GM12878 (cell line): ENCODE results near the gene MXI1. TPM values are rescaled to one million over a fixed set of nuclear protein-coding genes. Genes with fewer than 3 reads are reported as not detected.

Source experiments
- BCL11A ChIP-seq: IDR thresholded peaks from 2 replicates; pipeline ENCODE4 v1.6.1; 2011; ENCODE audit warnings: low read depth, low read length
- BHLHE40 ChIP-seq, 2 experiments: fragments of 450-650 bp in 1 of 2; IDR thresholded peaks; 2 replicates each; pipeline ENCODE4 v1.6.1; 2011 to 2017; ENCODE audit warnings: low read depth in 2 of 2, borderline replicate concordance in 1 of 2, improper control_type of control experiment in 1 of 2, low read length in 1 of 2, mild to moderate bottlenecking in 1 of 2
- EP300 ChIP-seq, 2 experiments: fragments of 150-350 bp in 1 of 2; IDR thresholded peaks; 2 replicates each; pipeline ENCODE4 v1.6.1; 2011 to 2012; ENCODE audit warnings: low read depth in 2 of 2, low read length in 2 of 2, borderline replicate concordance in 1 of 2, improper control_type of control experiment in 1 of 2, inconsistent platforms in 1 of 2; ENCODE audit not compliant: control insufficient read depth in 1 of 2
- KAT2A ChIP-seq: conservative IDR thresholded peaks from 2 replicates; pipeline ENCODE4 v1.6.1; 2011; ENCODE audit warnings: low read depth, low read length; ENCODE audit not compliant: control insufficient read depth
- MXI1 ChIP-seq: fragments of 150-350 bp; IDR thresholded peaks from 2 replicates; pipeline ENCODE4 v1.6.1; 2011; ENCODE audit warnings: low read depth, mild to moderate bottlenecking, inconsistent platforms, low read length, improper control_type of control experiment
- NFXL1 ChIP-seq: fragments of 450-650 bp; IDR thresholded peaks from 2 replicates; pipeline ENCODE4 v1.6.1; 2017; ENCODE audit warnings: antibody characterized with exemption, mild to moderate bottlenecking, borderline replicate concordance
- RUNX3 ChIP-seq: IDR thresholded peaks from 2 replicates; pipeline ENCODE4 v1.6.1; 2012; ENCODE audit warnings: low read length, inconsistent platforms
- SMC3 ChIP-seq: IDR thresholded peaks from 2 replicates; pipeline ENCODE4 v1.6.1; 2011; ENCODE audit warnings: low read length, improper control_type of control experiment, borderline replicate concordance
- ZNF274 ChIP-seq: IDR thresholded peaks from one replicate; pipeline ENCODE4 v1.8.0; 2011; ENCODE audit not compliant: insufficient read length, insufficient read depth
- ZZZ3 ChIP-seq: IDR thresholded peaks from 2 replicates; pipeline ENCODE4 v1.6.1; 2011; ENCODE audit warnings: low read depth; ENCODE audit not compliant: control insufficient read depth, insufficient read length
- polyA plus RNA-seq, 11 experiments: library from polyadenylated mRNA; depleted of rRNA in 4 of 11; unstranded in 6 of 11; stranded (reverse) in 5 of 11; fragments of >200 nt; fragmentation: Nextera tagmentation in 4 of 11; fragmentation: Illumina TruSeq in 1 of 11; extraction: Ambion mirVana in 4 of 11; extraction: Trizol in 1 of 11; gene quantifications; 1 replicate in 1 of 11; 2 replicates in 10 of 11; pipeline versions ENCODE4 v1.2.1 to v1.2.3, GENCODE V29; 2011 to 2016; ENCODE audit warnings: inconsistent platforms in 2 of 11, missing spikeins in 2 of 11, low read depth in 1 of 11
- total RNA-seq, 4 experiments: library from RNA; depleted of rRNA in 3 of 4; stranded (reverse); fragments of >200 nt in 3 of 4; fragmentation: Illumina TruSeq in 1 of 4; extraction: Trizol in 1 of 4; gene quantifications; 2 replicates each; pipeline versions ENCODE4 v1.2.1 to v1.2.3, GENCODE V29; 2013 to 2021
- TF ChIP-seq, protein P1 (sequence below), 3 experiments: IDR thresholded peaks in 2 of 3; conservative IDR thresholded peaks in 1 of 3; 2 replicates each; pipeline ENCODE4 v1.5.1; 2011; ENCODE audit warnings: low read depth in 3 of 3, low read length in 3 of 3, mild to moderate bottlenecking in 3 of 3, control low read depth in 2 of 3, moderate library complexity in 2 of 3, inconsistent platforms in 1 of 3, mixed read lengths in 1 of 3; ENCODE audit not compliant: control insufficient read depth in 2 of 3, insufficient read depth in 1 of 3; ENCODE audit errors: extremely low read depth in 1 of 3
- TF ChIP-seq, protein P2 (sequence below): IDR thresholded peaks from 2 replicates; pipeline ENCODE4 v1.6.1; 2012; ENCODE audit warnings: low read depth, low read length, improper control_type of control experiment
- TF ChIP-seq, protein P3 (sequence below): IDR thresholded peaks from 2 replicates; pipeline ENCODE4 v1.6.1; 2012; ENCODE audit warnings: low read depth, low read length, improper control_type of control experiment
- TF ChIP-seq, protein P4 (sequence below): fragments of 450-650 bp; formaldehyde crosslinking; IDR thresholded peaks from 2 replicates; pipeline ENCODE4 v1.5.0; 2022; ENCODE audit warnings: mild to moderate bottlenecking, missing genetic modification characterization
- TF ChIP-seq, protein P5 (sequence below): fragments of 450-650 bp; IDR thresholded peaks from 2 replicates; pipeline ENCODE4 v1.6.1; 2016; ENCODE audit warnings: mild to moderate bottlenecking, moderate library complexity, borderline replicate concordance

MXI1 gene
- total and polyA plus RNA-seq, 10 of the 15 experiments (the other 5 are each of a cell fraction or from before 2014, with no cell fraction given), result 0.23 to 8.0 (median 0.41) TPM

DNA sequence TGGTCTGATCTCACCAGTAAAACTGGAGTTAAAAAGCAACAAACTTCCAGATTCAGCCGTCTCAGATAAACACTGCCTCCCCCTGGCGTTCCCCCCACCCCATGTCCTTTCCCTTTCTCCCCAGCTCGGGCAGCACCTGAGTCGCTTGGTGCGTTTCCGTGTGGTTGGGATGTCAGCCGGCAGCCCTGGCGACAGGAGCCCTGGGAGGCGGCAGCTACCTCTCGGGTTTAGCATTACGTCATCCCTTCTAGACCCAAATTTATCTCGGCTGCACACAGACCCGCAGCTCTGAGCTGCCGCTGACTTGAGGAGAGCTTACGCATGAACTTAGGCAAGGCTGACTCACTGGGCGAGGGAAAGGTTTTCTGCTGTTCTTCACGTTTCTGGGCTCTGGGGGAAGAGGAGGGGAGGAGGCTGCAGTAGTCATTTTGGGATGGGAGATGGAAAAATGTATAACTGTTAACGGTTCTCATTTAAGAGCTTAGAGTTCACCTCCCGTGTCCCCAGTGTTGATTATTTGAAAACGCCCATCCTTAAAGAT lies 14.4 kb downstream of the MXI1 start (continued):
- TF ChIP-seq KAT2A (no peak), NFXL1 (no peak), BCL11A (no peak), SMC3 (peak; percentile 35; the same call in 1 of the 2 replicates), ZNF274 (no peak), RUNX3 (no peak; the same call in 1 of the 2 replicates), EP300 (IDR thresholded peaks at IDR 0.05; ENCODE audit: borderline replicate concordance in 1 of 2, control insufficient read depth in 1 of 2, low read depth in 2 of 2, low read length in 2 of 2) (no peak), ZZZ3 (no peak), BHLHE40 (IDR thresholded peaks at IDR 0.05; ENCODE audit: borderline replicate concordance in 1 of 2, low read depth in 2 of 2, low read length in 1 of 2) (no peak), MXI1 (no peak)
- TF ChIP-seq, protein P1, sequence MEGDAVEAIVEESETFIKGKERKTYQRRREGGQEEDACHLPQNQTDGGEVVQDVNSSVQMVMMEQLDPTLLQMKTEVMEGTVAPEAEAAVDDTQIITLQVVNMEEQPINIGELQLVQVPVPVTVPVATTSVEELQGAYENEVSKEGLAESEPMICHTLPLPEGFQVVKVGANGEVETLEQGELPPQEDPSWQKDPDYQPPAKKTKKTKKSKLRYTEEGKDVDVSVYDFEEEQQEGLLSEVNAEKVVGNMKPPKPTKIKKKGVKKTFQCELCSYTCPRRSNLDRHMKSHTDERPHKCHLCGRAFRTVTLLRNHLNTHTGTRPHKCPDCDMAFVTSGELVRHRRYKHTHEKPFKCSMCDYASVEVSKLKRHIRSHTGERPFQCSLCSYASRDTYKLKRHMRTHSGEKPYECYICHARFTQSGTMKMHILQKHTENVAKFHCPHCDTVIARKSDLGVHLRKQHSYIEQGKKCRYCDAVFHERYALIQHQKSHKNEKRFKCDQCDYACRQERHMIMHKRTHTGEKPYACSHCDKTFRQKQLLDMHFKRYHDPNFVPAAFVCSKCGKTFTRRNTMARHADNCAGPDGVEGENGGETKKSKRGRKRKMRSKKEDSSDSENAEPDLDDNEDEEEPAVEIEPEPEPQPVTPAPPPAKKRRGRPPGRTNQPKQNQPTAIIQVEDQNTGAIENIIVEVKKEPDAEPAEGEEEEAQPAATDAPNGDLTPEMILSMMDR (IDR thresholded peaks at IDR 0.05 in 2 of 3, conservative IDR thresholded peaks at IDR 0.05 in 1 of 3; ENCODE audit: control insufficient read depth in 2 of 3, extremely low read depth in 1 of 3, insufficient read depth in 1 of 3, low read depth in 3 of 3, low read length in 3 of 3), result peak in 1 of 3 experiments; percentile 32; a peak in 2 of 6 replicates
- TF ChIP-seq, protein P2, sequence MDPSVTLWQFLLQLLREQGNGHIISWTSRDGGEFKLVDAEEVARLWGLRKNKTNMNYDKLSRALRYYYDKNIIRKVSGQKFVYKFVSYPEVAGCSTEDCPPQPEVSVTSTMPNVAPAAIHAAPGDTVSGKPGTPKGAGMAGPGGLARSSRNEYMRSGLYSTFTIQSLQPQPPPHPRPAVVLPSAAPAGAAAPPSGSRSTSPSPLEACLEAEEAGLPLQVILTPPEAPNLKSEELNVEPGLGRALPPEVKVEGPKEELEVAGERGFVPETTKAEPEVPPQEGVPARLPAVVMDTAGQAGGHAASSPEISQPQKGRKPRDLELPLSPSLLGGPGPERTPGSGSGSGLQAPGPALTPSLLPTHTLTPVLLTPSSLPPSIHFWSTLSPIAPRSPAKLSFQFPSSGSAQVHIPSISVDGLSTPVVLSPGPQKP, result no peak
- TF ChIP-seq, protein P3, sequence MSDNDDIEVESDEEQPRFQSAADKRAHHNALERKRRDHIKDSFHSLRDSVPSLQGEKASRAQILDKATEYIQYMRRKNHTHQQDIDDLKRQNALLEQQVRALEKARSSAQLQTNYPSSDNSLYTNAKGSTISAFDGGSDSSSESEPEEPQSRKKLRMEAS, result no peak
- TF ChIP-seq, protein P4, sequence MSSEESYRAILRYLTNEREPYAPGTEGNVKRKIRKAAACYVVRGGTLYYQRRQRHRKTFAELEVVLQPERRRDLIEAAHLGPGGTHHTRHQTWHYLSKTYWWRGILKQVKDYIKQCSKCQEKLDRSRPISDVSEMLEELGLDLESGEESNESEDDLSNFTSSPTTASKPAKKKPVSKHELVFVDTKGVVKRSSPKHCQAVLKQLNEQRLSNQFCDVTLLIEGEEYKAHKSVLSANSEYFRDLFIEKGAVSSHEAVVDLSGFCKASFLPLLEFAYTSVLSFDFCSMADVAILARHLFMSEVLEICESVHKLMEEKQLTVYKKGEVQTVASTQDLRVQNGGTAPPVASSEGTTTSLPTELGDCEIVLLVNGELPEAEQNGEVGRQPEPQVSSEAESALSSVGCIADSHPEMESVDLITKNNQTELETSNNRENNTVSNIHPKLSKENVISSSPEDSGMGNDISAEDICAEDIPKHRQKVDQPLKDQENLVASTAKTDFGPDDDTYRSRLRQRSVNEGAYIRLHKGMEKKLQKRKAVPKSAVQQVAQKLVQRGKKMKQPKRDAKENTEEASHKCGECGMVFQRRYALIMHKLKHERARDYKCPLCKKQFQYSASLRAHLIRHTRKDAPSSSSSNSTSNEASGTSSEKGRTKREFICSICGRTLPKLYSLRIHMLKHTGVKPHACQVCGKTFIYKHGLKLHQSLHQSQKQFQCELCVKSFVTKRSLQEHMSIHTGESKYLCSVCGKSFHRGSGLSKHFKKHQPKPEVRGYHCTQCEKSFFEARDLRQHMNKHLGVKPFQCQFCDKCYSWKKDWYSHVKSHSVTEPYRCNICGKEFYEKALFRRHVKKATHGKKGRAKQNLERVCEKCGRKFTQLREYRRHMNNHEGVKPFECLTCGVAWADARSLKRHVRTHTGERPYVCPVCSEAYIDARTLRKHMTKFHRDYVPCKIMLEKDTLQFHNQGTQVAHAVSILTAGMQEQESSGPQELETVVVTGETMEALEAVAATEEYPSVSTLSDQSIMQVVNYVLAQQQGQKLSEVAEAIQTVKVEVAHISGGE (CRISPR knock-in tag), result no peak
- TF ChIP-seq, protein P5, sequence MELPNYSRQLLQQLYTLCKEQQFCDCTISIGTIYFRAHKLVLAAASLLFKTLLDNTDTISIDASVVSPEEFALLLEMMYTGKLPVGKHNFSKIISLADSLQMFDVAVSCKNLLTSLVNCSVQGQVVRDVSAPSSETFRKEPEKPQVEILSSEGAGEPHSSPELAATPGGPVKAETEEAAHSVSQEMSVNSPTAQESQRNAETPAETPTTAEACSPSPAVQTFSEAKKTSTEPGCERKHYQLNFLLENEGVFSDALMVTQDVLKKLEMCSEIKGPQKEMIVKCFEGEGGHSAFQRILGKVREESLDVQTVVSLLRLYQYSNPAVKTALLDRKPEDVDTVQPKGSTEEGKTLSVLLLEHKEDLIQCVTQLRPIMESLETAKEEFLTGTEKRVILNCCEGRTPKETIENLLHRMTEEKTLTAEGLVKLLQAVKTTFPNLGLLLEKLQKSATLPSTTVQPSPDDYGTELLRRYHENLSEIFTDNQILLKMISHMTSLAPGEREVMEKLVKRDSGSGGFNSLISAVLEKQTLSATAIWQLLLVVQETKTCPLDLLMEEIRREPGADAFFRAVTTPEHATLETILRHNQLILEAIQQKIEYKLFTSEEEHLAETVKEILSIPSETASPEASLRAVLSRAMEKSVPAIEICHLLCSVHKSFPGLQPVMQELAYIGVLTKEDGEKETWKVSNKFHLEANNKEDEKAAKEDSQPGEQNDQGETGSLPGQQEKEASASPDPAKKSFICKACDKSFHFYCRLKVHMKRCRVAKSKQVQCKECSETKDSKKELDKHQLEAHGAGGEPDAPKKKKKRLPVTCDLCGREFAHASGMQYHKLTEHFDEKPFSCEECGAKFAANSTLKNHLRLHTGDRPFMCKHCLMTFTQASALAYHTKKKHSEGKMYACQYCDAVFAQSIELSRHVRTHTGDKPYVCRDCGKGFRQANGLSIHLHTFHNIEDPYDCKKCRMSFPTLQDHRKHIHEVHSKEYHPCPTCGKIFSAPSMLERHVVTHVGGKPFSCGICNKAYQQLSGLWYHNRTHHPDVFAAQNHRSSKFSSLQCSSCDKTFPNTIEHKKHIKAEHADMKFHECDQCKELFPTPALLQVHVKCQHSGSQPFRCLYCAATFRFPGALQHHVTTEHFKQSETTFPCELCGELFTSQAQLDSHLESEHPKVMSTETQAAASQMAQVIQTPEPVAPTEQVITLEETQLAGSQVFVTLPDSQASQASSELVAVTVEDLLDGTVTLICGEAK, result no peak
